SK-N-MC (cell line): ENCODE results near the gene ACOT8.

Experiments
- EZH2 ChIP-seq: fragments of 200-600 bp; sonication (generic); IDR thresholded peaks from one replicate; pipeline ENCODE4 v1.6.1; 2017; ENCODE audit warnings: antibody characterized with exemption
- FOXP2 ChIP-seq: optimal IDR thresholded peaks from 2 replicates; pipeline ENCODE3; 2011; ENCODE audit warnings: mild to moderate bottlenecking, moderate library complexity; ENCODE audit not compliant: insufficient read depth; ENCODE audit errors: extremely low read length, control extremely low read depth
- POLR2AphosphoS5 ChIP-seq: IDR thresholded peaks from 2 replicates; pipeline ENCODE4 v1.6.1; 2012; ENCODE audit warnings: mild to moderate bottlenecking, low read depth, low read length, borderline replicate concordance

DNA sequence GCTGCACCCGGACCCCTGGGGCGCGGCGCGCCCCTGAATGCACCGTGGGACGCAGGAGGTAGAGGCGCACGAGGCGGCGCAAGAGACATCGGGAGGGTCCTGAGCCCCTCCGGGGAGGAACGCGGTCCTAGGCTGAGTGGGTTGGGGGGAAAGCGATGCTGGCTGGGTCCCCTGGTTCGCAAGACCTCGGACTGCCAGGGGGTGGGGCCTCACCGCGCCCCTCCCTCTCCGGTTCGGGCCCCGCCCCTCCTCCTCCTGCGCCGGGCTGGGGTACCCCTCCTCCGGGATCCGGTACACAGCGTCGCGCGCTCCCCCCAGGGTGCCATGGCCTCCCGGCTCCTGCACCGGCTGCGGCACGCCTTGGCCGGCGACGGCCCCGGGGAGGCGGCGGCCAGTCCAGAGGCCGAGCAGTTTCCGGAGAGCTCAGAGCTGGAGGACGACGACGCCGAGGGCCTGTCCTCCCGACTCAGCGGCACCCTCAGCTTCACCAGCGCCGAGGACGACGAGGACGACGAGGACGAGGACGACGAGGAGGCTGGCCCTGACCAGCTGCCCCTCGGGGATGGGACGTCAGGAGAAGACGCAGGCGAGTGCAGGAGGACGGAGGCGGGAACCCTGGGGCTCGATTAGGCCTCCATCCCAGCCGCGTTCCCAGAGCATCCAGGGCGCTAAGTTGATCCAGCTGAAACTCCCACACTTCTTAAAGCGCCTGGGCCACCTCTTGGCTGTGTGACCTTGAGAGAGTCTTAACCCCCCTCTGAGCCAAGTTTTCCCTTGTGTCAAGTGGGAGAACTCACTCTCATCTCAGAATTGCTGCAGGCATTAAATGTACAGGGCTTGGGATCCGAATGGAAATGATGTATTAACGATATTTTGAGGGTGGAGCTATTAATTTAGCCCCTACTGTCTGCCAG lies 23.1 kb downstream of the ACOT8 start:
- TF ChIP-seq POLR2AphosphoS5 = peak; percentile 67; the same call in 1 of the 2 replicates
- TF ChIP-seq EZH2 = no peak
- TF ChIP-seq FOXP2 = no peak
